Endothelial cell of umbilical vein (primary cell): Measurements from ENCODE around the gene RAD52. TPM values are rescaled to one million over a fixed set of nuclear protein-coding genes. Genes with fewer than 3 reads are reported as not detected.

Experiments used
- BruUV-seq: library from RNA; stranded (reverse); fragments of 400-500 nt; replicated peaks from 2 replicates; lab custom pipeline; 2021; lab: Mats Ljungman, UMichigan
- CTCF ChIA-PET: fragments of 300-600, 350-600 bp; sonication (Branson Sonifier 250); formaldehyde crosslinking; loops from one replicate; lab custom pipeline; 2021; ENCODE audit warnings: antibody characterized with exemption, inconsistent platforms; lab: Charles Lee
- POLR2A ChIA-PET: fragments of 300-600, 350-600 bp; sonication (Branson Sonifier 250); formaldehyde crosslinking; loops from one replicate; lab custom pipeline; 2021; ENCODE audit warnings: antibody characterized with exemption, inconsistent platforms; lab: Charles Lee
- DNase-seq: peaks from one replicate; pipeline ENCODE4 v3.0.0-alpha.2; 2011; ENCODE audit warnings: low read depth, low spot score
- FAIRE-seq: peaks from 2 replicates; lab custom pipeline; 2011; peaks lifted over from hg19 to GRCh38; lab: Jason Lieb, UNC
- H2AFZ ChIP-seq: 2 replicates; pipeline ENCODE4 v1.6.0; 2012; ENCODE audit warnings: low read depth, low read length, control low read depth, inconsistent platforms
- H3K27ac ChIP-seq: 2 replicates; pipeline ENCODE4 v1.5.1; 2011; ENCODE audit warnings: low read depth, mild to moderate bottlenecking, control low read depth, low read length, moderate library complexity; ENCODE audit not compliant: insufficient read depth
- H3K27me3 ChIP-seq, 2 experiments: 2 replicates each; pipeline versions ENCODE4 v1.6.0 to v1.6.1; 2011; ENCODE audit warnings: low read length in 2 of 2, mixed read lengths in 1 of 2; ENCODE audit not compliant: control insufficient read depth in 2 of 2, insufficient read depth in 2 of 2
- H3K36me3 ChIP-seq, 2 experiments: 2 replicates in 1 of 2; 3 replicates in 1 of 2; pipeline ENCODE4 v1.5.1; 2011; ENCODE audit warnings: low read length in 2 of 2, mild to moderate bottlenecking in 1 of 2, moderate library complexity in 1 of 2; ENCODE audit not compliant: control insufficient read depth in 2 of 2, insufficient read depth in 2 of 2; ENCODE audit errors: extremely low read depth in 1 of 2
- H3K4me1 ChIP-seq: 3 replicates; pipeline ENCODE4 v1.5.1; 2011; ENCODE audit warnings: mild to moderate bottlenecking, low read length; ENCODE audit not compliant: control insufficient read depth, insufficient read depth; ENCODE audit errors: extremely low read depth
- H3K4me2 ChIP-seq: 2 replicates; pipeline ENCODE4 v1.6.1; 2011; ENCODE audit warnings: low read length, control low read depth, mixed read lengths; ENCODE audit not compliant: insufficient read depth
- H3K4me3 ChIP-seq, 3 experiments: fragments of 200-600 bp in 1 of 3; sonication (generic), shearing (Covaris generic) in 1 of 3; replicated peaks in 1 of 3; 2 replicates each; pipeline ENCODE4 v1.5.1; 2011 to 2016; ENCODE audit warnings: control low read depth in 3 of 3, low read length in 3 of 3, mild to moderate bottlenecking in 2 of 3, inconsistent platforms in 1 of 3, low read depth in 1 of 3, moderate library complexity in 1 of 3; ENCODE audit not compliant: insufficient read depth in 1 of 3
- H3K79me2 ChIP-seq: 2 replicates; pipeline ENCODE4 v1.6.0; 2012; ENCODE audit warnings: low read length, inconsistent platforms; ENCODE audit not compliant: control insufficient read depth, insufficient read depth
- H3K9ac ChIP-seq: replicated peaks from 2 replicates; pipeline ENCODE3; 2011; ENCODE audit warnings: low read length, control low read depth; ENCODE audit not compliant: insufficient read depth; ENCODE audit errors: extremely low read depth
- H3K9me1 ChIP-seq: replicated peaks from 3 replicates; pipeline ENCODE4 v1.6.0; 2011; ENCODE audit warnings: mild to moderate bottlenecking, low read length; ENCODE audit not compliant: control insufficient read depth, insufficient read depth; ENCODE audit errors: extremely low read depth
- H3K9me3 ChIP-seq: replicated peaks from 2 replicates; pipeline ENCODE4 v1.5.1; 2012; ENCODE audit warnings: low read length, inconsistent platforms; ENCODE audit not compliant: control insufficient read depth, insufficient read depth
- H4K20me1 ChIP-seq: replicated peaks from 2 replicates; pipeline ENCODE3; 2011; ENCODE audit warnings: mild to moderate bottlenecking, low read length; ENCODE audit not compliant: control insufficient read depth, insufficient read depth; ENCODE audit errors: extremely low read depth
- CTCF ChIP-seq, 2 donors: IDR thresholded peaks; 1 replicate in 1 of 2; 2 replicates in 1 of 2; pipeline ENCODE4 v1.5.1; 2011; ENCODE audit warnings: low read length in 2 of 2, mild to moderate bottlenecking in 2 of 2, moderate library complexity in 2 of 2, control low read depth in 1 of 2, inconsistent platforms in 1 of 2, low read depth in 1 of 2; ENCODE audit not compliant: insufficient read depth in 1 of 2; ENCODE audit errors: extremely low read depth in 1 of 2
- EZH2 ChIP-seq: IDR thresholded peaks from 2 replicates; pipeline ENCODE4 v1.6.1; 2012; ENCODE audit warnings: borderline replicate concordance, low read depth, mild to moderate bottlenecking, moderate library complexity, low read length, inconsistent platforms; ENCODE audit not compliant: severe bottlenecking
- FOS ChIP-seq: IDR thresholded peaks from 2 replicates; pipeline ENCODE4 v1.6.1; 2011; ENCODE audit warnings: mild to moderate bottlenecking, low read length, moderate library complexity, borderline replicate concordance; ENCODE audit not compliant: insufficient read depth
- GATA2 ChIP-seq: IDR thresholded peaks from 2 replicates; pipeline ENCODE4 v1.7.0; 2011; ENCODE audit warnings: low read depth, mild to moderate bottlenecking, moderate library complexity, mixed read lengths, low read length; ENCODE audit not compliant: insufficient read length, insufficient read depth
- JUN ChIP-seq: IDR thresholded peaks from 2 replicates; pipeline ENCODE4 v1.6.1; 2011; ENCODE audit warnings: borderline replicate concordance, low read depth; ENCODE audit not compliant: insufficient read length, insufficient read depth
- MAX ChIP-seq: IDR thresholded peaks from 2 replicates; pipeline ENCODE4 v1.6.1; 2011; ENCODE audit not compliant: insufficient read depth, insufficient read length
- MYC ChIP-seq: IDR thresholded peaks from one replicate; pipeline ENCODE4 v1.6.1; 2011; ENCODE audit warnings: mild to moderate bottlenecking, low read depth, low read length
- POLR2A ChIP-seq: IDR thresholded peaks from 2 replicates; pipeline ENCODE4 v1.6.1; 2012; ENCODE audit warnings: low read depth, mild to moderate bottlenecking, control low read depth, low read length
- POLR2AphosphoS5 ChIP-seq: IDR thresholded peaks from 2 replicates; pipeline ENCODE4 v1.6.1; 2012; ENCODE audit warnings: low read depth, mild to moderate bottlenecking, control low read depth, low read length, moderate library complexity; ENCODE audit not compliant: insufficient read depth
- dilution Hi-C: fragments of 300-500 bp; cut with MboI; formaldehyde crosslinking; loops from one replicate; pipeline ENCODE4 v1.15.0; 2019; ENCODE audit warnings: low sequenced_read_pairs; ENCODE audit not compliant: extremely low pct_ligation_motif_present
- intact Hi-C: fragments of 100-400 bp; cut with micrococcal nuclease; formaldehyde crosslinking; loops from one replicate; pipeline ENCODE4 v1.10.0; 2022
- polyA plus RNA-seq, 4 experiments: library from polyadenylated mRNA; depleted of rRNA in 3 of 4; stranded (reverse) in 3 of 4; unstranded in 1 of 4; fragments of >200 nt; gene quantifications; 2 replicates each; pipeline versions ENCODE4 v1.2.1 to v1.2.3, GENCODE V29; 2011 to 2012; ENCODE audit warnings: missing spikeins in 1 of 4
- total RNA-seq: library from RNA; stranded (reverse); gene quantifications from 2 replicates; pipeline ENCODE4 v1.2.3, GENCODE V29; 2021

The RAD52 gene
- total and polyA plus RNA-seq, 2 donors (not counting 3 experiments of a cell fraction or from before 2014, with no cell fraction given), result 9.4 to 16.1 TPM

- Histone ChIP-seq H3K27me3 (no peaks in the 10 kb centered on the region), H3K9ac (no peak overlapping the region), H3K4me2 (no peak overlapping the region), H3K27ac (no peak overlapping the region), H2AFZ (no peak overlapping the region), H3K36me3 (peaks cover 15 to 20% of the 10 kb centered on the region in 2 experiments), H3K79me2 (no peaks in the 10 kb centered on the region), H3K4me1 (no peaks in the 10 kb centered on the region), H4K20me1 (no peaks in the 10 kb centered on the region), H3K9me1 (no peaks in the 10 kb centered on the region), H3K9me3 (no peaks in the 10 kb centered on the region), H3K4me3 (no peak overlapping the region)
- no TSS peak for BruUV-seq
- TF ChIP-seq MAX (no peak), POLR2A (no peak), JUN (no peak), EZH2 (no peak), GATA2 (no peak), MYC (no peak), POLR2AphosphoS5 (no peak), CTCF (IDR thresholded peaks at IDR 0.05; ENCODE audit: extremely low read depth in 1 of 2, insufficient read depth in 1 of 2, low read depth in 1 of 2, low read length in 2 of 2) (no peak), FOS (no peak)
- no peak for DNase-seq
- CTCF ChIA-PET, result interaction anchor here (1.0 kb wide), 1 partner anchor 197 kb away, joined by 3 read pairs; no protein-coding TSS in a partner anchor
- POLR2A ChIA-PET, result no interaction called here
- dilution Hi-C loops, result no loop called here
- intact Hi-C loops, result no loop called here
- no peak for FAIRE-seq
These were observed 28.8 kb downstream of the RAD52 start for GRCh38 chr12:920676-921075.
